Stimulated activated CD4-positive, alpha-beta T cell treated with anti-CD3 and anti-CD28 coated beads, Interleukin-4, amount 100 ng/mL, for 1 hour (primary cell): ENCODE data around the gene SPDYE3.
"Not testable (repeated sequence)": the region's sequence is repeated elsewhere in the genome, so short reads cannot be mapped to it uniquely, and the experiment has no call there.

Experiments used
- DNase-seq: peaks from one replicate; pipeline ENCODE4 v3.0.0-alpha.2; 2020

The SPDYE3 gene

GRCh38 chr7:100352984-100353684 lies 45.6 kb downstream of the SPDYE3 start:
- no peak for DNase-seq

GRCh38 chr7:100353685-100354330 lies 46.3 kb downstream of the SPDYE3 start:
- peak; percentile 47 for DNase-seq

GRCh38 chr7:100356416-100357068 lies 49.0 kb downstream of the SPDYE3 start:
- no peak for DNase-seq

GRCh38 chr7:100357131-100357561 lies 49.6 kb downstream of the SPDYE3 start:
- no peak for DNase-seq

- DNase-seq: no peak
Measured at GRCh38 chr7:100358027-100358856, 50.7 kb downstream of the SPDYE3 start, which contains the start of gene PILRB. PILRB (plus strand) TSS chr7:100358117; CDS start chr7:100358303, 186 bp downstream.

- DNase-seq: no peak
Measured at GRCh38 chr7:100358857-100359212, 51.3 kb downstream of the SPDYE3 start.

- no peak for DNase-seq
Measured at GRCh38 chr7:100360135-100360854, 52.8 kb downstream of the SPDYE3 start.

- no peak for DNase-seq
Measured at GRCh38 chr7:100363098-100363497, 55.6 kb downstream of the SPDYE3 start.

- DNase-seq: not testable (repeated sequence)
Measured at GRCh38 chr7:100363797-100364196, 56.3 kb downstream of the SPDYE3 start.

- no peak for DNase-seq
Measured at GRCh38 chr7:100364480-100364879, 57.0 kb downstream of the SPDYE3 start.

GRCh38 chr7:100365998-100366367 lies 58.5 kb downstream of the SPDYE3 start:
- DNase-seq: not testable (repeated sequence)

GRCh38 chr7:100366411-100367250 lies 59.1 kb downstream of the SPDYE3 start:
- no peak for DNase-seq

GRCh38 chr7:100367251-100367620 lies 59.7 kb downstream of the SPDYE3 start:
- no peak for DNase-seq

GRCh38 chr7:100367676-100368613 lies 60.4 kb downstream of the SPDYE3 start:
- no peak for DNase-seq

GRCh38 chr7:100369105-100369504 lies 61.6 kb downstream of the SPDYE3 start:
- no peak for DNase-seq

GRCh38 chr7:100370303-100370702 lies 62.8 kb downstream of the SPDYE3 start:
- DNase-seq: no peak

GRCh38 chr7:100370746-100371145 lies 63.2 kb downstream of the SPDYE3 start:
- no peak for DNase-seq

- DNase-seq: no peak
Measured at GRCh38 chr7:100371561-100372171, 64.2 kb downstream of the SPDYE3 start.
